Endothelial cell of umbilical vein (primary cell): ENCODE results near the gene DPP6. TPM values are rescaled to one million over a fixed set of nuclear protein-coding genes. Genes with fewer than 3 reads are reported as not detected.

Source experiments
- BruUV-seq: library from RNA; stranded (reverse); fragments of 400-500 nt; replicated peaks from 2 replicates; lab custom pipeline; 2021; lab: Mats Ljungman, UMichigan
- CTCF ChIA-PET: fragments of 300-600, 350-600 bp; sonication (Branson Sonifier 250); formaldehyde crosslinking; loops from one replicate; lab custom pipeline; 2021; ENCODE audit warnings: antibody characterized with exemption, inconsistent platforms; lab: Charles Lee
- POLR2A ChIA-PET: fragments of 300-600, 350-600 bp; sonication (Branson Sonifier 250); formaldehyde crosslinking; loops from one replicate; lab custom pipeline; 2021; ENCODE audit warnings: antibody characterized with exemption, inconsistent platforms; lab: Charles Lee
- DNase-seq: peaks from one replicate; pipeline ENCODE4 v3.0.0-alpha.2; 2011; ENCODE audit warnings: low read depth, low spot score
- FAIRE-seq: peaks from 2 replicates; lab custom pipeline; 2011; peaks lifted over from hg19 to GRCh38; lab: Jason Lieb, UNC
- H2AFZ ChIP-seq: 2 replicates; pipeline ENCODE4 v1.6.0; 2012; ENCODE audit warnings: low read depth, low read length, control low read depth, inconsistent platforms
- H3K27ac ChIP-seq: 2 replicates; pipeline ENCODE4 v1.5.1; 2011; ENCODE audit warnings: low read depth, mild to moderate bottlenecking, control low read depth, low read length, moderate library complexity; ENCODE audit not compliant: insufficient read depth
- H3K27me3 ChIP-seq, 2 experiments: 2 replicates each; pipeline versions ENCODE4 v1.6.0 to v1.6.1; 2011; ENCODE audit warnings: low read length in 2 of 2, mixed read lengths in 1 of 2; ENCODE audit not compliant: control insufficient read depth in 2 of 2, insufficient read depth in 2 of 2
- H3K36me3 ChIP-seq, 2 experiments: 2 replicates in 1 of 2; 3 replicates in 1 of 2; pipeline ENCODE4 v1.5.1; 2011; ENCODE audit warnings: low read length in 2 of 2, mild to moderate bottlenecking in 1 of 2, moderate library complexity in 1 of 2; ENCODE audit not compliant: control insufficient read depth in 2 of 2, insufficient read depth in 2 of 2; ENCODE audit errors: extremely low read depth in 1 of 2
- H3K4me1 ChIP-seq: 3 replicates; pipeline ENCODE4 v1.5.1; 2011; ENCODE audit warnings: mild to moderate bottlenecking, low read length; ENCODE audit not compliant: control insufficient read depth, insufficient read depth; ENCODE audit errors: extremely low read depth
- H3K4me2 ChIP-seq: 2 replicates; pipeline ENCODE4 v1.6.1; 2011; ENCODE audit warnings: low read length, control low read depth, mixed read lengths; ENCODE audit not compliant: insufficient read depth
- H3K4me3 ChIP-seq, 3 experiments: fragments of 200-600 bp in 1 of 3; sonication (generic), shearing (Covaris generic) in 1 of 3; replicated peaks in 1 of 3; 2 replicates each; pipeline ENCODE4 v1.5.1; 2011 to 2016; ENCODE audit warnings: control low read depth in 3 of 3, low read length in 3 of 3, mild to moderate bottlenecking in 2 of 3, inconsistent platforms in 1 of 3, low read depth in 1 of 3, moderate library complexity in 1 of 3; ENCODE audit not compliant: insufficient read depth in 1 of 3
- H3K79me2 ChIP-seq: 2 replicates; pipeline ENCODE4 v1.6.0; 2012; ENCODE audit warnings: low read length, inconsistent platforms; ENCODE audit not compliant: control insufficient read depth, insufficient read depth
- H3K9ac ChIP-seq: replicated peaks from 2 replicates; pipeline ENCODE3; 2011; ENCODE audit warnings: low read length, control low read depth; ENCODE audit not compliant: insufficient read depth; ENCODE audit errors: extremely low read depth
- H3K9me1 ChIP-seq: replicated peaks from 3 replicates; pipeline ENCODE4 v1.6.0; 2011; ENCODE audit warnings: mild to moderate bottlenecking, low read length; ENCODE audit not compliant: control insufficient read depth, insufficient read depth; ENCODE audit errors: extremely low read depth
- H3K9me3 ChIP-seq: replicated peaks from 2 replicates; pipeline ENCODE4 v1.5.1; 2012; ENCODE audit warnings: low read length, inconsistent platforms; ENCODE audit not compliant: control insufficient read depth, insufficient read depth
- H4K20me1 ChIP-seq: replicated peaks from 2 replicates; pipeline ENCODE3; 2011; ENCODE audit warnings: mild to moderate bottlenecking, low read length; ENCODE audit not compliant: control insufficient read depth, insufficient read depth; ENCODE audit errors: extremely low read depth
- EZH2 ChIP-seq: IDR thresholded peaks from 2 replicates; pipeline ENCODE4 v1.6.1; 2012; ENCODE audit warnings: borderline replicate concordance, low read depth, mild to moderate bottlenecking, moderate library complexity, low read length, inconsistent platforms; ENCODE audit not compliant: severe bottlenecking
- JUN ChIP-seq: IDR thresholded peaks from 2 replicates; pipeline ENCODE4 v1.6.1; 2011; ENCODE audit warnings: borderline replicate concordance, low read depth; ENCODE audit not compliant: insufficient read length, insufficient read depth
- MAX ChIP-seq: IDR thresholded peaks from 2 replicates; pipeline ENCODE4 v1.6.1; 2011; ENCODE audit not compliant: insufficient read depth, insufficient read length
- MYC ChIP-seq: IDR thresholded peaks from one replicate; pipeline ENCODE4 v1.6.1; 2011; ENCODE audit warnings: mild to moderate bottlenecking, low read depth, low read length
- POLR2A ChIP-seq: IDR thresholded peaks from 2 replicates; pipeline ENCODE4 v1.6.1; 2012; ENCODE audit warnings: low read depth, mild to moderate bottlenecking, control low read depth, low read length
- POLR2AphosphoS5 ChIP-seq: IDR thresholded peaks from 2 replicates; pipeline ENCODE4 v1.6.1; 2012; ENCODE audit warnings: low read depth, mild to moderate bottlenecking, control low read depth, low read length, moderate library complexity; ENCODE audit not compliant: insufficient read depth
- dilution Hi-C: fragments of 300-500 bp; cut with MboI; formaldehyde crosslinking; loops from one replicate; pipeline ENCODE4 v1.15.0; 2019; ENCODE audit warnings: low sequenced_read_pairs; ENCODE audit not compliant: extremely low pct_ligation_motif_present
- intact Hi-C: fragments of 100-400 bp; cut with micrococcal nuclease; formaldehyde crosslinking; loops from one replicate; pipeline ENCODE4 v1.10.0; 2022
- polyA plus RNA-seq, 4 experiments: library from polyadenylated mRNA; depleted of rRNA in 3 of 4; stranded (reverse) in 3 of 4; unstranded in 1 of 4; fragments of >200 nt; gene quantifications; 2 replicates each; pipeline versions ENCODE4 v1.2.1 to v1.2.3, GENCODE V29; 2011 to 2012; ENCODE audit warnings: missing spikeins in 1 of 4
- total RNA-seq: library from RNA; stranded (reverse); gene quantifications from 2 replicates; pipeline ENCODE4 v1.2.3, GENCODE V29; 2021

The DPP6 gene
- total and polyA plus RNA-seq, 2 donors (not counting 3 experiments of a cell fraction or from before 2014, with no cell fraction given): not detected

DNA sequence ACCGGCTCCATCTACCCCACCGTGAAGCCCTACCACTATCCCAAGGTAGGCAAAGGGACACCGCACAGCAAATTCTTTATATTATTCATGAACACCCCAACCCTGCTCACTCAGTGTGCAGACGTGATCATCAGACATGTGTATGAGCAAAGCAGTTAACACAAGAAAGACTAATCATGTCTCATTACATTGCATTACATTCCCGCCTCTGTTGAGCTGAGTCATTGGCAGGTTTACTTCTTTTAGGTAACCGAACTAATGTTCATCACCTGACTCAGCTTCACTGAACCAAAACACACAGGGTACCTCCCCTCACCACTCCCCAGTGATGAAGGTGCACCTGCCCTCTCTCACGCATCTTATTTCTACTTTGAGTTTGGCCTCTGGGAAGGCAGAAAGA lies 717.3 kb downstream of the DPP6 start:
- Histone ChIP-seq H3K9me3 (peaks cover 3% of the 10 kb centered on the region), H3K9ac (no peak overlapping the region), H3K27ac (no peak overlapping the region), H4K20me1 (no peaks in the 10 kb centered on the region), H3K36me3 (no peaks in the 10 kb centered on the region), H3K4me2 (no peak overlapping the region), H3K9me1 (no peaks in the 10 kb centered on the region), H3K4me3 (no peak overlapping the region), H3K79me2 (no peaks in the 10 kb centered on the region), H3K27me3 (no peaks in the 10 kb centered on the region), H3K4me1 (no peaks in the 10 kb centered on the region), H2AFZ (no peak overlapping the region)
- ChIA-PET CTCF (no interaction called here), POLR2A (no interaction called here)
- no peak for DNase-seq
- TF ChIP-seq POLR2A (no peak), MYC (no peak), MAX (no peak)
- intact Hi-C loops (no loop called here), dilution Hi-C loops (no loop called here)
- FAIRE-seq: no peak
- BruUV-seq: no TSS peak

GRCh38 chr7:154770361-154770760 lies 718.2 kb downstream of the DPP6 start:
- BruUV-seq: no TSS peak
- POLR2A ChIA-PET: no interaction called here

More at GRCh38 chr7:154770361-154770760, 718.2 kb downstream of the DPP6 start:
- Histone ChIP-seq H3K27me3 (no peaks in the 10 kb centered on the region), H3K36me3 (no peaks in the 10 kb centered on the region), H3K4me2 (no peak overlapping the region), H3K9ac (no peak overlapping the region), H3K79me2 (no peaks in the 10 kb centered on the region), H3K9me1 (no peaks in the 10 kb centered on the region), H3K27ac (no peak overlapping the region), H4K20me1 (no peaks in the 10 kb centered on the region), H2AFZ (no peak overlapping the region), H3K9me3 (peaks cover 3% of the 10 kb centered on the region), H3K4me1 (no peaks in the 10 kb centered on the region), H3K4me3 (no peak overlapping the region)
- dilution Hi-C loops: no loop called here
- TF ChIP-seq POLR2AphosphoS5 (no peak), MYC (no peak), EZH2 (no peak), POLR2A (no peak), JUN (no peak)
- intact Hi-C loops: no loop called here
- FAIRE-seq (no peak), DNase-seq (no peak)
- CTCF ChIA-PET: no interaction called here
